Right lobe of liver (tissue), 6 donors: ENCODE results near the gene LONRF2. TPM values are rescaled to one million over a fixed set of nuclear protein-coding genes. Genes with fewer than 3 reads are reported as not detected.

Source experiments
- ATAC-seq, 4 donors: fragments of 200-7000 bp; cut with Tn5 transposase; one replicate each; pipeline ENCODE4 v1.9.1; 2020; ENCODE audit warnings: mild to moderate bottlenecking in 4 of 4, moderate library complexity in 4 of 4
- DNase-seq, 3 donors: peaks; one replicate each; pipeline ENCODE4 v3.0.0-alpha.2; 2020
- H3K27ac ChIP-seq, 3 donors: fragments of 200-600 bp; one replicate each; pipeline ENCODE4 v1.8.0; 2022
- H3K27me3 ChIP-seq, 2 donors: fragments of 200-600 bp; one replicate each; pipeline ENCODE4 v1.8.0; 2022
- H3K36me3 ChIP-seq, 4 donors: fragments of 200-600 bp; sonication (generic) in 1 of 4; one replicate each; pipeline versions ENCODE4 v1.5.1 to v1.8.0; 2017 to 2022; ENCODE audit warnings: control low read depth in 1 of 4
- H3K4me1 ChIP-seq, 4 donors: fragments of 200-600 bp; sonication (generic) in 1 of 4; one replicate each; pipeline versions ENCODE4 v1.5.1 to v1.8.0; 2017 to 2022; ENCODE audit warnings: control low read depth in 1 of 4
- H3K4me3 ChIP-seq, 3 donors: fragments of 200-600 bp; one replicate each; pipeline ENCODE4 v1.8.0; 2022
- H3K9me3 ChIP-seq, 4 donors: fragments of 200-600 bp; sonication (generic) in 1 of 4; one replicate each; pipeline versions ENCODE4 v1.5.1 to v1.8.0; 2017 to 2022; ENCODE audit warnings: control low read depth in 1 of 4
- POLR2A ChIP-seq: fragments of 450-650 bp; IDR thresholded peaks from one replicate; pipeline ENCODE4 v1.6.1; 2017; ENCODE audit warnings: antibody characterized with exemption, mild to moderate bottlenecking
- WGBS: methylation state at CpG from one replicate; pipeline ENCODE4 v1.1.6; 2018; ENCODE audit warnings: low coverage, low lambda C conversion rate; ENCODE audit not compliant: insufficient coverage; ENCODE audit errors: missing lambda C conversion rate; 5-methylcytosine and 5-hydroxymethylcytosine counted together
- intact Hi-C, 2 donors: fragments of 100-400 bp; cut with DNase I; formaldehyde crosslinking; loops; one replicate each; pipeline versions ENCODE4 v1.11.2 to v1.14.1; 2022
- total RNA-seq, 6 experiments: library from RNA; depleted of rRNA in 2 of 6; stranded (reverse); fragments of >200 nt in 2 of 6; fragmentation: NEBNext Ultra II Directional in 3 of 6; extraction: Animal tissue kit (Norgen Biotek cat#: 25700) in 3 of 6; gene quantifications; one replicate each; pipeline versions ENCODE4 v1.1.0 to v1.2.4, GENCODE V29; 2016 to 2023
- TF ChIP-seq, protein P1 (sequence below), 4 donors: fragments of 200-600 bp in 3 of 4; fragments of 450-650 bp in 1 of 4; IDR thresholded peaks; one replicate each; pipeline versions ENCODE4 v1.5.1 to v1.8.0; 2016 to 2022; ENCODE audit warnings: antibody characterized with exemption in 4 of 4, mild to moderate bottlenecking in 2 of 4
- donor health status: DM: no; HTN: yes; CAD: no.
- donor health status: DM: no; HTN: no; CAD: no.
- donor health status: DM: no; HTN: no; CAD: no.
- donor health status: DM: no; HTN: yes; CAD: no.
- donor health status: DM: no; HTN: yes; CAD: no.

The LONRF2 gene
- total RNA-seq, 6 experiments from 2014 or later = 0.51 to 2.5 (median 1.7) TPM

DNA sequence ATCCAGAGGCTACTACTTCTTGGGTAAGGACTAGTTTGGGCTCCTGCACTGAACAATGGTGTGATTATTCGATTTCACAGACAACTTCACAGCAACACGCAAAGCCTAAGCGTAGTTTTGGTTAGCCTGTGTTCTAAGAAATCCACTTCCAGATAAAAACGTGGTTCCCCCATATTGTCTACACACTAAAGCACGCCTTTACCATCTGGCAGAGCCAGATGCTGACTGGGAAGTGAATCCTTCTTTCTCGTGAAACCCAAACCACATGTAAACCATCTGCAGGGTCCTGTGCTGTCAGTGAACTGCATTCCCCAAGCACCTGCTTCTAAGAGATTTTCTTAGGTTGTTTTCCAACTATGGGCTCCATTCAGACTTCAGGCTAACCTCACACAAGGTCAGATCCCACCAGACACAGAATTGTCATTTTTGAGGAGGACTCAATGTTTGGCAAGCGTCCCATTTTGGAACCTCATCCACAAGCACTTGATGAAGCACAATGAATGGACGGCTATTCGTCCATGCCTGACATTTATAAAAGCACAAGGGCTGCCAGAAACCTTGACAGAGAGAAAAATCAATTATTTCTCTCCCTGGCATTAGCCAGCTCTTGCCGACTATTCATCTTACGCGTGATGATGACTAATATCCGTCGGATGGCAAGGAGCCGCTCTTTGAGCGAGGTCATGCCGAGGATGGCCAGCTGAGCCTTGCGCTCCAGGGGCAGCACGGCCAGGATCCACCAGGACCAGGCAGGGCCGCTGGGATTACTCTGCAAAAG is 38.4 kb downstream of the LONRF2 start:
- 51% methylated on average over 20 of the region's 20 CpGs for WGBS
- H3K9me3 ChIP-seq = no peaks in the 10 kb centered on the region
- DNase-seq (peak in 1 of 3 donors; percentile 49), ATAC-seq (peak in 3 of 4 donors; percentile 41 to 82 (median 75))
- TF ChIP-seq, protein P1, sequence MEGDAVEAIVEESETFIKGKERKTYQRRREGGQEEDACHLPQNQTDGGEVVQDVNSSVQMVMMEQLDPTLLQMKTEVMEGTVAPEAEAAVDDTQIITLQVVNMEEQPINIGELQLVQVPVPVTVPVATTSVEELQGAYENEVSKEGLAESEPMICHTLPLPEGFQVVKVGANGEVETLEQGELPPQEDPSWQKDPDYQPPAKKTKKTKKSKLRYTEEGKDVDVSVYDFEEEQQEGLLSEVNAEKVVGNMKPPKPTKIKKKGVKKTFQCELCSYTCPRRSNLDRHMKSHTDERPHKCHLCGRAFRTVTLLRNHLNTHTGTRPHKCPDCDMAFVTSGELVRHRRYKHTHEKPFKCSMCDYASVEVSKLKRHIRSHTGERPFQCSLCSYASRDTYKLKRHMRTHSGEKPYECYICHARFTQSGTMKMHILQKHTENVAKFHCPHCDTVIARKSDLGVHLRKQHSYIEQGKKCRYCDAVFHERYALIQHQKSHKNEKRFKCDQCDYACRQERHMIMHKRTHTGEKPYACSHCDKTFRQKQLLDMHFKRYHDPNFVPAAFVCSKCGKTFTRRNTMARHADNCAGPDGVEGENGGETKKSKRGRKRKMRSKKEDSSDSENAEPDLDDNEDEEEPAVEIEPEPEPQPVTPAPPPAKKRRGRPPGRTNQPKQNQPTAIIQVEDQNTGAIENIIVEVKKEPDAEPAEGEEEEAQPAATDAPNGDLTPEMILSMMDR (IDR thresholded peaks at IDR 0.05) = no peak
- TF ChIP-seq POLR2A = no peak
- H3K36me3 ChIP-seq = no peaks in the 10 kb centered on the region
- no peak overlapping the region for H3K4me3 ChIP-seq
- peaks cover 0 to 21% (median 8%) of the 10 kb centered on the region in 4 donors for H3K4me1 ChIP-seq
- H3K27me3 ChIP-seq = no peaks in the 10 kb centered on the region
- intact Hi-C loops = no loop called here
- no peak overlapping the region for H3K27ac ChIP-seq

DNA sequence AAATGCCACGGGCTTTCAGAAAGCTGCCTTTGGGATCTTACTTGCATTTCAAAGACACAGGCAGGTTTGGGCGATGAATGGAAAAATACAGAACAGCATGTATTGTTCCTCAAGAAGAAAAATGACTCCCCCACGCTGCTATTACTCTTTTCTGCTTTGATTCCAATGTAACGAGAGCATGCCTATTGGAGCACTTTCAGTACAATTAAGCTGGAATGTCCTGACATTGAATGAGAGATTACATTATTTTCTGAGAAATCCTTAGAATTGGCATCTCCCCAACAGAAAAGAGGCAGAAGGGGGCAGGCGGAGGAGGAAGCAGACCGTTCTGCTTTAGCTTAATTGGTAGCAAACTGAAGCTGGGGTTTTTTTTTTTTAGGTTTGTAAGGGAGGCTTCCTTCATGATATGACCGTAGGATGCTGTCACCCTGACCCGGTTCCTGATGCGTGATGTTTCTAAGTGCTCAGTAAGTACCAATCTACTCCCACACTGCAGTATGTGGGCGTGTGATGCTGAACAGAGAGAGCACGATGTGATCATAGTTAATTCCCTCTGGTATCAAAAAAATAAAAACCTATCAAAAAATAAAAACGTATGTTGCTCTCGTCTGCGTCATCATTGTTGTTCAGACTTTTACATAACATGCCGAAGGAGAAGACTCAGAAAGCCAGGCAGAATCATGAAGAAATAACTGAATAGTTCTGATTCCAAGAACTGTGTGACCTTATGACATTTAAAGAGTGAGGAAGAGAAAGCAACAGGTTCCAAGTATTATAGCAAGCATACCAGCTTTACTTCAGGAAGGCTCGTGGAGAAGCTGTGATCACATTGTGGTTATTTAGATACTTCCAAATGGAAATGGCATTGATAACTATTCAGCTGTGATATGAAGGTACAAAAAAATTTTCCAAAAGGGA is 40.5 kb downstream of the LONRF2 start:
- Histone ChIP-seq H3K27me3 (no peaks in the 10 kb centered on the region), H3K4me1 (peaks cover 0 to 21% (median 8%) of the 10 kb centered on the region in 4 donors), H3K27ac (no peak overlapping the region), H3K9me3 (no peaks in the 10 kb centered on the region), H3K4me3 (no peak overlapping the region), H3K36me3 (no peaks in the 10 kb centered on the region)
- intact Hi-C loops = no loop called here
- TF ChIP-seq, protein P1 (IDR thresholded peaks at IDR 0.05) = no peak
- no peak for TF ChIP-seq POLR2A
- WGBS = 61% methylated on average over 16 of the region's 16 CpGs
- DNase-seq (peak in 1 of 3 donors; percentile 11), ATAC-seq (no peak)

DNA sequence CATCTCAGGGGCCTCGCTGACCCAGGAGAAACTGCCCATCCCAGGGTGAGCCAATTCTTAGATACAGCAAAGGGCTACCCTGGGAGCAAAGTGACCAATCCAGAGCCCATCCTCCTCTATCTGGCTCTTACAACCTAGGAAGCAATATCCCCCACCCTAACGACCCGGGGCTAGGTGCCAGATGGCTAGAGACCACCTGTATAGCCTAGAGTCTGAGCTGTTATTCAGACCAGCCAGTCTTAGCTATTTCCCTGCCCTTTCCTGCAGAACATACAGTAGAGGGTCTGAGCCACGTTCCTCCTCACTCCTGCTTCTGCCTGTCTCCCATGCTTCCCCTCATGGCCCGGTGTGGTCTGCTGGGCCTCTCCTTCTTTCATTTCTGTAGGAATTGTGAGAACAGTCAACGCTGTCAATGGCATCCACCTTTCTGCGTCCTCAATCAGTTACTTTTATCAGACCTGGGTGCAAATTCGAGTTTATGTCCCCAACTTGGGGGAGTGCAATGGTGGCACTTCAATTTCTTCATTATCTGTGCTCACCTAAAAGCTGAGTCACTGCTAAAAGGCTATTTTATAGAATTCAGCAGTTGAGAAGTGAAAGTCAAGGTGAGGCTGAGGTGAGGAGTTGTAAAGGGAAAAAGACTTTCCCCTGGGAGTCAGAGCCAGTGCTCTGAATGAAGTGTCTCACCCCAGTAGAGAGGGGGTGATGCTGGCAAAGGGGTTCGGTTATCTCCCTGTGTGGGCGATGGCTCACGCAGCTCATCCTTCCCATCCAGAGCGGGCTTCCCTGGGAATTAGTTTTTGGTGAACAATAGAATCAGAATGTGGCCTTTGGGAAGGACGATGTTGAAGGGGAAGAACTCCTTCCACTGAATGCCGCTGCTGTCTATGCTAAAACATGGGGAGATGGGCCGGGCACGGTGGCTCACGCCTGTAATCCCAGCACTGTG is 42.4 kb downstream of the LONRF2 start:
- DNase-seq (no peak), ATAC-seq (no peak)
- H3K27me3 ChIP-seq = no peaks in the 10 kb centered on the region
- WGBS = 80% methylated on average over 17 of the region's 17 CpGs
- peaks cover 0 to 8% (median 0%) of the 10 kb centered on the region in 4 donors for H3K4me1 ChIP-seq
- no peak for TF ChIP-seq POLR2A
- TF ChIP-seq, protein P1 (IDR thresholded peaks at IDR 0.05) = no peak
- intact Hi-C loops = no loop called here
- H3K4me3 ChIP-seq = no peak overlapping the region
- H3K36me3 ChIP-seq = no peaks in the 10 kb centered on the region
- no peaks in the 10 kb centered on the region for H3K9me3 ChIP-seq
- no peak overlapping the region for H3K27ac ChIP-seq

DNA sequence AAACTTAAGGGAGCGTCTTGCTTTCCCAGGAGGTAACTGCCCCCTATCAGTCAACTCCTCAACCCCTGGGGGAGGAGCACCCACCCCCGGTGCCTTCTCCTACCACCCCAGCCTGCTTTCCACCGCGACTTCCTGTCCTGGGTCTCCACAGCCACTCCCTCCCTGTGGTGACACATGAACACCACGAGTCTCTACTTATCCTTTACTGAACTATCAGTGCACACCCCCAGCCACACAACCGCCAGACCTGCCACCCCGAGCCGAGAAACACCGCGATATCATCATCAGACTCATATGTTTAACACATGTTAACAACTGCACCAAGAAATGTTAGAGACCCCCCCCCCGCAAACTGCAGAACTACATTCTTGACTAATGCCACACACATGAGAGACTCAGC is 43.3 kb downstream of the LONRF2 start:
- intact Hi-C loops = no loop called here
- ATAC-seq (no peak), DNase-seq (no peak)
- peaks cover 0 to 2% (median 0%) of the 10 kb centered on the region in 4 donors for H3K4me1 ChIP-seq
- no peaks in the 10 kb centered on the region for H3K9me3 ChIP-seq
- 80% methylated on average over 5 of the region's 11 CpGs for WGBS
- no peak overlapping the region for H3K27ac ChIP-seq
- H3K27me3 ChIP-seq = no peaks in the 10 kb centered on the region
- H3K4me3 ChIP-seq = no peak overlapping the region
- no peaks in the 10 kb centered on the region for H3K36me3 ChIP-seq
- no peak for TF ChIP-seq POLR2A
- TF ChIP-seq, protein P1 (IDR thresholded peaks at IDR 0.05) = no peak
